Activated gamma-delta T cell (primary cell): ENCODE measurements around the gene CNFN.

ENCODE experiments used
- DNase-seq: peaks from one replicate; lab custom pipeline; 2025; lab: John Stamatoyannopoulos, UW
- total RNA-seq, 2 donors: gene quantifications; one replicate each; lab custom pipeline; 2026; lab: John Stamatoyannopoulos, UW

Gene CNFN
- total RNA-seq, result 0 to 0.13 reads per million in 2 donors

- no peak for DNase-seq
Measured at GRCh38 chr19:42389899-42390298, at the start of gene CNFN. TSS of gene CNFN (minus strand) at chr19:42390297. CDS start at chr19:42389037, 1,260 bp downstream.

DNA sequence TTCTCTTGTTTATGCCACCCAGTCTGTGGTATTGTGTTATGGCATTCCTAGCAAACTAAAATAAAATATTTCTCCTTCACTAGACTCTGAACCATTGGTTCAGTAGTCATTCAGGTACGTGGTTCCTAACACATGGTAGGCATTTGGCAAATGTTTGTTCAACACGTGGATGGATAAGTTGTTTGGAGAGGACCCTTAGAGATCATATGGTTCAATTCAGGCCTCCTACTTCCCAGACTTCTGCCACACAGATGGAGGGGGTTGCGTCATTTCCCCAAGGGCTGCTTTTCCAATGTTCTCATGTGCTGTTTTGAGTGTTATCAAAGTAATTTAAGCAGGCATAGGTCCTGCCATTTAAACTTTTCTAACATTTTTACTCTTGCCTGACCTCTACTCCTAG is 45.9 kb upstream of the CNFN start:
- no peak for DNase-seq

GRCh38 chr19:42435316-42435715 is 45.2 kb upstream of the CNFN start:
- no peak for DNase-seq

- DNase-seq, result no peak
Measured at GRCh38 chr19:42433503-42434260, 43.6 kb upstream of the CNFN start.

DNA sequence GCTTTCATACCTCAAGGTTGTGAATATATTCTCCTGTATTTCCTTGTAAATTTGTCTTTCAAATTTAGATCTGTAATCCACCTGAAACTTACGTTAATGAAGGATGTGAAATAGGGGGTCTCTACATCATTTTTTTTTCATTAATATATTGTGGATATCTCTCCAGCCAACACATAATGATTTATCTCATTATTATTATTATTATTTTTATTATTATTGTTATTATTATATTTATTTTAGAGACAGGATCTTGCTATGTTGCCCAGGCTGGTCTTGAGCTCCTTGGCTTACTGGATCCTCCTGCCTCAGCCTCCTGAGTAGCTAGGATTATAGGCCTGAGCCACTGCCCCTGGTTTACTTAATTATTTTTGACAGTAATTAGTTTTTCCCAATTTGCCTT is 41.4 kb upstream of the CNFN start:
- no peak for DNase-seq

GRCh38 chr19:42428676-42429075 is 38.6 kb upstream of the CNFN start:
- DNase-seq, result no peak

DNA sequence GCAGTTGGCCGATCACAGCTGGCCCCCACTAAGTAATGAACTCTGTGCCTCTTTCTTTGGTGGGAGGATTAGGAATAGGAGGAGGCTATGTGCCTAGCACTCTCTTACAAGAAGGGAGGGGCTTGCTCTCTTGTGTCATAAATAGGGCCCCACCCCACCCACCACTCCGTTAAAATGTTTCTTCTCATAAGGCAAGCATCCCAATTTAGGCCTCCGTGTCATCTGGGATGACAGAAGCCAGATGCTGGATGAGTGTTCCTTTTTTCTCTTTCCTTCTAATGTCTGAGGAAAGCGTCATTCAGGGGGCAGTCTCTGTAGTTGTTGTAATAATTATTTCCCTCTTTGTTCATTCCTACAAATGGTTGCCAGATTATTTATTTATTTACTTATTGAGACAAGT is 37.2 kb upstream of the CNFN start, which contains the start of gene LIPE:
Gene LIPE, minus strand, starts transcription at position 76 of the 400 bp plus-strand sequence. CDS start 239 bp downstream, outside the sequence.
- DNase-seq, result no peak

DNA sequence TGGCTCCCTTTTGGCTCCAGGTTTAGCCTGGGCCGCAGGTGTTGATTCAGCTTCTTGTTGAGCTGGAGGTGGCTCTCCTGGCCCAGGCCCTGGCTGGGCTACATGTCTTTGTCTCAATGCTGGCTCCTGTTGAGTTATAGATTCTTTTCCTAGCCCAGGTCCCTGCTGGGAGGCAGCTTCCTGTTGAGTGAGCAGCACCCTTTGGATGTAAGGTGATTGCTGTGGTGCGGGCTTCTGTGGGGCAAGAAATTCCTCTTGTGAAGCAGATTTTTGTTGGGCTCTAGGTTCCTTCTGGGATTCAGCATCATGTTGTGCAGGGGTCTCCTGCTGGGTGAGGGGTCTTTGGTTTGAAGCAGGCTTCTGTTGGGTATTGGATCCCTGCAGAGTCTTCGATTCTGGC is 36.5 kb upstream of the CNFN start:
- DNase-seq, result no peak

- no peak for DNase-seq
Measured at GRCh38 chr19:42424712-42425131, 34.6 kb upstream of the CNFN start.

DNA sequence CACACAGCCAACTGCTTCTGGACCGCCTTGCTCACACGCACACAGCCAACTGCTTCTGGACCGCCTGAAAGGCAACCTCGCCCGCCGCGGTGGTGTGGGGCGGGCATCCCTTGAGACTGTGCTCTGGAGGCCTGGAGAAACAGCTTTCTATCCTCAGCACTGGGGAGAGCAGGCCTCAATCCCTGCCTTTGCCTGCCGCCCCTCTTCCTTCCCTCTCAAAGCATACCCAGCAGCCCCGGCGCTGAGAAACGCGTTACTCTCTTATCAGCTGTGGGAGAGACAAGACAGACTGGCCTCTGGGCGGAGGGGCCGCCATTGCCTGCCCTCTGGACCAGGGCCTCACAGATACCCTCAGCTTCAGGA is 34.2 kb upstream of the CNFN start:
- DNase-seq, result no peak

GRCh38 chr19:42423462-42424344 is 33.6 kb upstream of the CNFN start:
- peak; percentile 64 for DNase-seq

GRCh38 chr19:42422901-42423461 is 32.9 kb upstream of the CNFN start:
- peak; percentile 50 for DNase-seq

- no peak for DNase-seq
Measured at GRCh38 chr19:42422092-42422900, 32.2 kb upstream of the CNFN start.

DNA sequence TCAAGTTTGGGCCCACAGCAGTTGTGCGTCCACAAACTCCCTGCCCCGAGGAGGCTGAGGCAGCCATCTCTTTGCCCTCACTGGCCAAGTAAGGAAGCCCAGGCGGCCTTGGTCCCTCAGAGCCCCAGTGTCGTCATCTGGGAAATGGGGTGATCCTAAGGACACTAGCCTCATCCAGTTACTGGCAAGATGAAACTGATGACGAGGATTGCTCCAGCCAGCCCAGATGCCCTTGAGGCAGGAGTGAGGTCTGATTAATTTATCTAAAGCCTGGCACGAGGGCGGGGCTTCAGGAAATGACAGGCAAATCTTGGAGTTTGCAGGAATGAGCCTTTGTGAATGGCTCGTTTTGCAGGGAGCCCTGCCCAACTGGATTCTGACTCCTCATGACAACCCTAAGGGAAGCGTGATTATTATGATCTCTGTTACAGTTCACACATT is 31.5 kb upstream of the CNFN start:
- no peak for DNase-seq

- no peak for DNase-seq
Measured at GRCh38 chr19:42421101-42421500, 31.0 kb upstream of the CNFN start.

DNA sequence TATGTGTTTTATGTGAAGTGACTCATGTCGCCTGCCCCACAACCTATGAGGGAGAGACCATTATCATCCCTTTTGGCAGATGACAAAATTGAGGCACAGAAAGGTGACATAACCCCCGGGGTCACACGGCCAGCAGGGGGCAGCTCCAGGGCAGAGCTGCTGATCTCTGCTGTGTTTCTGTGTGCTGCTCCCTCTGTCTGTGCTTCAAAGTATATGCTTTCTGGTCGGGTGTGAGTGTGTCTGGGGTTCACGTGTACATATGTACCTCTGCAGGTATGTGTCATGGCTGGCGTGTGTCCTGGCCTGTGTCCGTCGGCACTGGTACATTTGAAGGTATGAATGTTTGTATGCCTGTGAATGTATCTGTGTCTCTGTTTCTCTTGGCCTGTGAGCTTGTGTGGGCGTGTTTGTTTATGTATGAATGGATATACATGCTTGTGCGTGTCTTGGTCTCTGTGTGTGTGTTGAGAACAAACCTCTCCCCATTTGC is 30.0 kb upstream of the CNFN start:
- peak; percentile 45 for DNase-seq

DNA sequence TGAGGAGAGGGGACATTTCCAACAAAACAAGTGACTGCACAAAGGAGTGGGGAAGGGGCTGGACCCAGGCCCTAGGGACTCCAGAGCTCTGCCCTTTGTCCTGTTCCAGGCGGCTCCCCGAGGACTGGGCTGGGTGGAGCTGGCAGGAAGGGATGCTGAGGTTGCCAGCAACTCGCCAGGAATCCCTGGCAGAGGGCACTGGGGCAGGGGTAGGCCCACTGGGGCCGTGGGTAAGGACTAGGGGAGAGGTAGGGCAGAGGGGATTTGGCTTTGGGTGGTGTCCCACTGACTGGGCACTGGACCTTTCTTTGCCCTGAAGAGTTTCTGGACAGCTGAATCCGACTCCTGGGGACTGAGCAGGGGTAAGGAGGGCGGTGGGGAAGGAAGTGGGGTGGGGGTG is 29.2 kb upstream of the CNFN start:
- no peak for DNase-seq

DNA sequence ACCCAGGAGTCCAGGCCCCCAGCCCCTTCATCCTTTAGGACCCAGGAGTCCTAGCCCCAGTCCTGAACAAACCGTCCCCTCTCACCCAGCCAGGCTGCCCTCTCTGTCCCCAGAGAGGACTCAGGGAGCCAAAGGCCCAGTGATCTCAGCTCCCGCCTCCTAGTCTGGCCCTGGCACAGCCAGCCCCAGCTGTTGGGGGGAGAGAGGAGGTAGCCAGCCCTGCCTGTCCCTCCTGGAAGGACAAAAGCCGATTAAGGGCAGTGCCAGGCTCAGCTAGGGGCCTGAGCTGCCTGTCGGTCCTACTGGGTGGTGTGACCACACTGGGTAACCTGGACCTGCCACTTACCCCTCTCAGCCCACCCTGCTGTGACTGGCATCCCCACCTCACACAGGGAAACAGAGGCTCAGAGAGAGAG is 22.6 kb upstream of the CNFN start:
- no peak for DNase-seq

- DNase-seq, result no peak
Measured at GRCh38 chr19:42412227-42412626, 22.1 kb upstream of the CNFN start.

GRCh38 chr19:42411581-42412178 is 21.6 kb upstream of the CNFN start:
- DNase-seq, result no peak

DNA sequence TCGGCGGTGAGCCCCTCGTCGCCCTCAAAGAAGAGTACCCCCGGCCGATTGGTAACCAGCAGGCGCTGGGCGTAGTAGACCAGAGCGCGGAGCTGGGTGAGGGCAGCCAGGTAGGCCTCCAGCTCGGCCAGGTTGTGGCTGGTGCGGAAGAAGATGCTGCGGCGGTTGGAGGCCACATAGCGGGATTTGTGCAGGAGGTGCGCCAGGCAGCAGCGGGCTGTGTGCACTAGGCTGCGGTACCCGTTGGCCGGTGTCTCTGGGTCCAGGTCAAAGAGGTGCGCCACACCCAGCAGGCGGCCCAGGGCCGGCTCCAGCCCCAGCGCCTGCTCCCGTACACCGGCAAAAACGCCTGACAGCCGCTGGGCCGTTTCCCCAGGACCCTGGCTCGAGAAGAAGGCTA is 20.3 kb upstream of the CNFN start:
- no peak for DNase-seq
